Parathyroid adenoma (tissue), 2 donors: ENCODE results near the gene ZC3H12C.

Source experiments
- H2AFZ ChIP-seq: fragments of 300-600 bp; sonication (generic); one replicate; pipeline ENCODE4 v1.7.0; 2017; ENCODE audit warnings: antibody characterized with exemption, mild to moderate bottlenecking
- H3K27ac ChIP-seq: fragments of 300-600 bp; sonication (generic); one replicate; pipeline ENCODE4 v1.7.0; 2017
- H3K27me3 ChIP-seq: fragments of 300-600 bp; sonication (generic); one replicate; pipeline ENCODE4 v1.7.0; 2017; ENCODE audit warnings: low read length; ENCODE audit not compliant: control insufficient read depth, insufficient read depth
- H3K36me3 ChIP-seq: fragments of 300-600 bp; sonication (generic); one replicate; pipeline ENCODE4 v1.7.0; 2017; ENCODE audit warnings: low read length; ENCODE audit not compliant: control insufficient read depth, insufficient read depth
- H3K4me1 ChIP-seq: fragments of 300-600 bp; sonication (generic); one replicate; pipeline ENCODE4 v1.7.0; 2017; ENCODE audit warnings: control low read depth
- H3K4me2 ChIP-seq: fragments of 300-600 bp; sonication (generic); one replicate; pipeline ENCODE4 v1.7.0; 2017; ENCODE audit warnings: low read length
- H3K4me3 ChIP-seq: fragments of 300-600 bp; sonication (generic); one replicate; pipeline ENCODE4 v1.7.0; 2017; ENCODE audit warnings: low read depth, low read length
- H3K79me2 ChIP-seq: fragments of 300-600 bp; sonication (generic); one replicate; pipeline ENCODE4 v1.7.0; 2017; ENCODE audit warnings: control low read depth
- H3K9ac ChIP-seq: fragments of 300-600 bp; sonication (generic); one replicate; pipeline ENCODE4 v1.7.0; 2017; ENCODE audit warnings: mild to moderate bottlenecking
- H3K9me3 ChIP-seq: fragments of 300-600 bp; sonication (generic); one replicate; pipeline ENCODE4 v1.7.0; 2017; ENCODE audit warnings: low read length; ENCODE audit not compliant: control insufficient read depth
- TF ChIP-seq, protein P1 (sequence below): fragments of 300-600 bp; sonication (generic); IDR thresholded peaks from one replicate; pipeline ENCODE4 v1.7.0; 2017; ENCODE audit warnings: antibody characterized with exemption, mild to moderate bottlenecking
- donor health status: primary hyperparathyroidism.

Gene ZC3H12C

DNA sequence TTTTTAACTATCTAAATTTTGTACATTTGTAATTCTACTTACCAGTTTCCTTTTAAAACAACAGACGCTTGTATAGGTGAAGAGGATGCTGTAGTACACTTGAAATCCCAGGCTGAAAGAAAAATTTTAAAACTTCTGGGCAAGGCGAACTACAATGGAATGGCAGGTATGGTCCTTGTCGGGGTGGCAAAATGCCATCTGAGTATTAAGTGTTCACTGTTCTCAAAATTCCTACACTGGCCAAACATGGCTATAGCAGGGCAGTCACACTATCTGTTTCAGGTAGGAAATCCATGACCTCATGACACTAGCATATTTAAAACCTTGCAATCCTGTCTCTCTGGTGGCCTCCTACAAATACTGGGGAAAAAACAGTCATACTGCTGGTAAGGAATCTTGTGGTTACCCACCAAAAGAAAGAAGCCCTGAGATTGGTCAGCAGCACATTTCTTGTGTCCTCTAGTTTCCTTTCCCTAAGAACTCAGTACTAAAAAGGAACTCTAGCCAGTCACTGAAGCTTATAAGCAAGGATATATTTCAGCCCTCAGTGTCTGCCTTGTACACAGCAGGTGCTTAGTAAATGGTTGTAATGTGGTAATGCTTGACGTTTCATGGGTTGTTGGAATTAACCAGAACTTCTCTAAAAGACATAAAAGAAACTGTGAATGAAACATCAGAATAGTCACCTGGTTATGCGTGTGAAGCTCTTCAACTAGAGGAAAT lies 5.2 kb upstream of the ZC3H12C start:
- Histone ChIP-seq H3K79me2 (no peaks in the 10 kb centered on the region), H3K27ac (no peak overlapping the region), H3K4me2 (no peak overlapping the region), H3K9ac (no peak overlapping the region), H3K9me3 (no peaks in the 10 kb centered on the region), H2AFZ (no peak overlapping the region), H3K4me3 (no peak overlapping the region), H3K27me3 (no peaks in the 10 kb centered on the region), H3K36me3 (no peaks in the 10 kb centered on the region), H3K4me1 (peaks cover 3% of the 10 kb centered on the region)
- TF ChIP-seq, protein P1, sequence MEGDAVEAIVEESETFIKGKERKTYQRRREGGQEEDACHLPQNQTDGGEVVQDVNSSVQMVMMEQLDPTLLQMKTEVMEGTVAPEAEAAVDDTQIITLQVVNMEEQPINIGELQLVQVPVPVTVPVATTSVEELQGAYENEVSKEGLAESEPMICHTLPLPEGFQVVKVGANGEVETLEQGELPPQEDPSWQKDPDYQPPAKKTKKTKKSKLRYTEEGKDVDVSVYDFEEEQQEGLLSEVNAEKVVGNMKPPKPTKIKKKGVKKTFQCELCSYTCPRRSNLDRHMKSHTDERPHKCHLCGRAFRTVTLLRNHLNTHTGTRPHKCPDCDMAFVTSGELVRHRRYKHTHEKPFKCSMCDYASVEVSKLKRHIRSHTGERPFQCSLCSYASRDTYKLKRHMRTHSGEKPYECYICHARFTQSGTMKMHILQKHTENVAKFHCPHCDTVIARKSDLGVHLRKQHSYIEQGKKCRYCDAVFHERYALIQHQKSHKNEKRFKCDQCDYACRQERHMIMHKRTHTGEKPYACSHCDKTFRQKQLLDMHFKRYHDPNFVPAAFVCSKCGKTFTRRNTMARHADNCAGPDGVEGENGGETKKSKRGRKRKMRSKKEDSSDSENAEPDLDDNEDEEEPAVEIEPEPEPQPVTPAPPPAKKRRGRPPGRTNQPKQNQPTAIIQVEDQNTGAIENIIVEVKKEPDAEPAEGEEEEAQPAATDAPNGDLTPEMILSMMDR: no peak

DNA sequence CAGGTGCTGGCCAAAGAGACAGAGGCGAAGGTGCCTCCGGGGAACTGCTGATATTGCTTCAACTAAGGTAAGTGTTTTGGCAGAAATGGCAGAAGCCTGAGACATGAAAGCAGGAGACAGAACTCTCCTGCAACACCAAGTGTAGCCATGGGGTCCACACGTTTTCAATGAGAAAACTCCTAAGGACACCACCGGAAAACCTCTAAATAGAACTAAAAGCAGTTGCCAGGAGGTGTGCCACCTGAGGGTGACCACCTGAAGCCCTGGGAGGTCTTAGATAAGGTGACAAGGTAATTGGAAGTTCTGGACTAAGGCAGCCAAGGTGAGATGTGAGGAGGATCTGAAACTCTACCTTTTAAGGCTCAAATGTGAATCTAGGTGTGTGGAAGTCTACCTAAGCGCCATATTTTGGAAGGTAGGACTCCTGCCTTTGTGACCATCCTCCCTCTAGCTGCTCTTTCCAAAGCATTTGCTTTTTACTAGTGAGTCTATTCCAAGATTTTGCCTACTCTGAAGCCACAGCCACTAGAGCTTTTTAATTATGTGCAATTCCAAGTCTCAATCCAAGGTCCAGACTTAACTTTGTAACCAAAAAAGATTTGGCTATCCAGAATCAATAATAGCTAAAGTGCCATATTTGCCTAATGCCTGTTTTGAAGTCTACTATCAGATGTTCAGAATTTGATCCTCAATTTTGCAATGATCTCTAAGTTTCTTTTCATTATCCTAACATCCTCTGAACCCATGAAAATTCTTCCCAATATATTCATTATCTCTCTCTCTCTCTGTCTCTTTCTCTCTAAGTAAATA lies 4.5 kb upstream of the ZC3H12C start:
- Histone ChIP-seq H3K9ac (no peak overlapping the region), H3K36me3 (no peaks in the 10 kb centered on the region), H3K79me2 (no peaks in the 10 kb centered on the region), H2AFZ (no peak overlapping the region), H3K4me1 (peaks cover 3% of the 10 kb centered on the region), H3K27me3 (no peaks in the 10 kb centered on the region), H3K4me2 (no peak overlapping the region), H3K27ac (no peak overlapping the region), H3K4me3 (no peak overlapping the region), H3K9me3 (no peaks in the 10 kb centered on the region)
- TF ChIP-seq, protein P1: no peak

DNA sequence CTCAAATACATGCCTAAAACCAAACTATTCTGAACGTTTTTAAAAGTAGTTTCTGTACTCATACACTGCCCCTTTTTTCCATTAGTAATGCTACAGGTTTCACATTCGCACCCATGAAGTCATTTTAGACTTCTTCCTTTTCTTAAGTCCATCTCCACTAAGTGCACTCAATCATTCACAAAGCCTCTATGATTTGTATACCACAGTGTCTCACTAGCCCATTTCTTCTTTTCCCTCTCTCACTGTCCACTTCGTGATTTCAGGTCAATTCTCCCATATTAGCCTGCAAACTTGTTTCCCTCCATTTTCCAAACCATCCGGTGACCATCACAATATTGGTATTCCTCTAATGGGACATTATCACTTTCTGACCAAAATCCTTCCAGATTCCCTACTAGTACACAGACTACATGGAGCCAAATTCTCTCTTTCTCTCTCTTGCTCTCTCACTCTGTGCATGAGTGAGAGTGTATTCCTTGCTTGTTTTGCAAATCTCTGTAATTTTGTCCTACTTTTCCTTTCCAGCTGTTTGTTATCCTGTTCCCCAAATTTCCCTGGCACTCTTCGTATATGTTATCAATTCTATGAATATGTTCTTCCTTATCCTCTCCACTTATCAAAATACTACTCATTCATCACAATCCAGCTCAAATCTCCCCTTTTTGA lies 3.4 kb upstream of the ZC3H12C start:
- no peaks in the 10 kb centered on the region for H3K79me2 ChIP-seq
- no peak overlapping the region for H3K9ac ChIP-seq
- H3K4me3 ChIP-seq: no peak overlapping the region
- H3K4me2 ChIP-seq: no peak overlapping the region
- no peaks in the 10 kb centered on the region for H3K36me3 ChIP-seq
- no peak overlapping the region for H2AFZ ChIP-seq
- no peaks in the 10 kb centered on the region for H3K9me3 ChIP-seq
- no peak overlapping the region for H3K27ac ChIP-seq
- peaks cover 3% of the 10 kb centered on the region for H3K4me1 ChIP-seq
- H3K27me3 ChIP-seq: no peaks in the 10 kb centered on the region
- TF ChIP-seq, protein P1: no peak

DNA sequence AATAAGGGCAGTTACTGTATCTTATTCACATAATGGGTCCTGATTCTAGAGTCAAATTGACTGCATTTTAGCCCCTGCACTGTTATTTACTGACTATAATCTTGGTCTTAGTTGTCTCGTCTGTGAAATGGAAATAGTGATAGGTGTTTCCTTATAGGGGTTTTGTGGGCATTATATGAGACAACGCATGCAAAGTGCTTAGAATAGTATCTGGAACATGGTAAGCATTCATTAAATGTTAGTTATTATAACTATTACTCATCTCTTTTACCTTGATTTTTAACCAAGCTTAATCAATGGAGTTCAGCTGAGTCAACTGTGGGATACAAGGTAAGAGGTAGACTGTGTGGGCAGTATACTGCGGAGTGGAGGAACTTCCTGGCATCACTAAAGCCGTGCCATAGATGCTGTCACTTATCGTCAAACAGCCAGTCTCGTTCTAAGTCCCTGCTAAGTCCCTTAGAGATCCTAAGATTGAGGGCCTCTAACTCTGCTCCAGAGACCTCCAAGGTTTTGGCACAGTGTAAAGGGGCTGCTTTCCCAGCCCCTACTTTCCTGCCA lies 2.6 kb upstream of the ZC3H12C start:
- H3K4me3 ChIP-seq: no peak overlapping the region
- no peak overlapping the region for H3K27ac ChIP-seq
- H3K4me2 ChIP-seq: no peak overlapping the region
- peaks cover 3% of the 10 kb centered on the region for H3K4me1 ChIP-seq
- no peak overlapping the region for H2AFZ ChIP-seq
- H3K9ac ChIP-seq: no peak overlapping the region
- peaks cover 1% of the 10 kb centered on the region for H3K79me2 ChIP-seq
- H3K36me3 ChIP-seq: no peaks in the 10 kb centered on the region
- TF ChIP-seq, protein P1: no peak
- no peaks in the 10 kb centered on the region for H3K27me3 ChIP-seq
- no peaks in the 10 kb centered on the region for H3K9me3 ChIP-seq
